ENCODE data around the gene SLC22A7.
"Not testable (repeated sequence)": the region's sequence is repeated elsewhere in the genome, so short reads cannot be mapped to it uniquely, and the experiment has no call there.

SLC22A7 gene

GRCh38 chr6:43347021-43347420 lies 49.0 kb downstream of the SLC22A7 start:
- no peak for ATAC-seq

GRCh38 chr6:43347444-43347843 lies 49.4 kb downstream of the SLC22A7 start:
- no peak for ATAC-seq

GRCh38 chr6:43351951-43352350 lies 53.9 kb downstream of the SLC22A7 start:
- not testable (repeated sequence) for ATAC-seq
